ENCODE measurements around the gene FAM149A. TPM values are rescaled to one million over a fixed set of nuclear protein-coding genes. Genes with fewer than 3 reads are reported as not detected.

The FAM149A gene
- polyA plus RNA-seq, 1 donor from 2014 or later = 9.1 TPM

- H2AFZ ChIP-seq (ENCODE audit: low read depth, low read length) = peak overlapping the region; percentile 65
- no peaks in the 10 kb centered on the region for H3K36me3 ChIP-seq (ENCODE audit: insufficient read depth, low read length)
- H3K9ac ChIP-seq (ENCODE audit: low read length) = peak overlapping the region; percentile 78
- TF ChIP-seq CTCF (IDR thresholded peaks at IDR 0.05; ENCODE audit: poor library complexity, severe bottlenecking) (peak; percentile 36), EP300 (conservative IDR thresholded peaks at IDR 0.05; ENCODE audit: poor library complexity, severe bottlenecking) (no peak), RAD21 (conservative IDR thresholded peaks at IDR 0.05) (peak; percentile 16)
- H3K9me3 ChIP-seq (ENCODE audit: low read length) = no peaks in the 10 kb centered on the region
- H3K9me2 ChIP-seq (ENCODE audit: insufficient read depth, low read length) = no peaks in the 10 kb centered on the region
- peak overlapping the region; percentile 83 for H3K4me2 ChIP-seq (ENCODE audit: low read length)
- H4K20me1 ChIP-seq (ENCODE audit: insufficient read depth) = no peaks in the 10 kb centered on the region
- peak overlapping the region; percentile 74 for H3K27ac ChIP-seq (ENCODE audit: low read length)
- peak overlapping the region; percentile 84 for H3K4me3 ChIP-seq (ENCODE audit: low read length)
- no peaks in the 10 kb centered on the region for H3K79me2 ChIP-seq (replicated peaks; ENCODE audit: insufficient read depth, low read length)
- H3F3A ChIP-seq (ENCODE audit: insufficient read depth, low read length, poor library complexity, severe bottlenecking) = peaks cover 5% of the 10 kb centered on the region
- H3K27me3 ChIP-seq (ENCODE audit: insufficient read depth, low read depth, low read length) = no peaks in the 10 kb centered on the region
These were observed 86.2 kb downstream of the FAM149A start for GRCh38 chr4:186190581-186191199.

- H3K9me2 ChIP-seq (ENCODE audit: insufficient read depth, low read length) = no peaks in the 10 kb centered on the region
- TF ChIP-seq EP300 (conservative IDR thresholded peaks at IDR 0.05; ENCODE audit: poor library complexity, severe bottlenecking) (peak; percentile 35), SMC3 (conservative IDR thresholded peaks at IDR 0.05; ENCODE audit: poor library complexity) (no peak), REST (IDR thresholded peaks at IDR 0.05; ENCODE audit: borderline replicate concordance) (peak; percentile 6), POLR2AphosphoS5 (IDR thresholded peaks at IDR 0.05) (peak; percentile 69), MXI1 (conservative IDR thresholded peaks at IDR 0.05; ENCODE audit: poor library complexity, severe bottlenecking) (peak; percentile 57), CTCF (IDR thresholded peaks at IDR 0.05; ENCODE audit: poor library complexity, severe bottlenecking) (peak; percentile 56), RAD21 (conservative IDR thresholded peaks at IDR 0.05) (no peak), EZH2 (IDR thresholded peaks at IDR 0.05; ENCODE audit: borderline replicate concordance, insufficient read depth, low read length, poor library complexity, severe bottlenecking) (no peak), TAF1 (IDR thresholded peaks at IDR 0.05; ENCODE audit: low read depth) (peak; percentile 17)
- no peaks in the 10 kb centered on the region for H3K36me3 ChIP-seq (ENCODE audit: insufficient read depth, low read length)
- H3F3A ChIP-seq (ENCODE audit: insufficient read depth, low read length, poor library complexity, severe bottlenecking) = peaks cover 5% of the 10 kb centered on the region
- H3K27me3 ChIP-seq (ENCODE audit: insufficient read depth, low read depth, low read length) = no peaks in the 10 kb centered on the region
- no peaks in the 10 kb centered on the region for H3K79me2 ChIP-seq (replicated peaks; ENCODE audit: insufficient read depth, low read length)
- H3K27ac ChIP-seq (ENCODE audit: low read length) = peak within 1 kb of the TSS; percentile 74
- H2AFZ ChIP-seq (ENCODE audit: low read depth, low read length) = peak within 1 kb of the TSS; percentile 65
- H4K20me1 ChIP-seq (ENCODE audit: insufficient read depth) = no peaks in the 10 kb centered on the region
- peak within 1 kb of the TSS; percentile 84 for H3K4me3 ChIP-seq (ENCODE audit: low read length)
- peak within 1 kb of the TSS; percentile 78 for H3K9ac ChIP-seq (ENCODE audit: low read length)
- H3K4me2 ChIP-seq (ENCODE audit: low read length) = peak within 1 kb of the TSS; percentile 83
- H3K9me3 ChIP-seq (ENCODE audit: low read length) = no peaks in the 10 kb centered on the region
These were observed 86.9 kb downstream of the FAM149A start, which contains the start of gene CYP4V2 for GRCh38 chr4:186191200-186192065. Gene CYP4V2 (plus strand): TSS chr4:186191567. CDS start chr4:186191824, 257 bp downstream.
